GM12878 (cell line): ENCODE measurements around the gene TAGLN. TPM values are rescaled to one million over a fixed set of nuclear protein-coding genes. Genes with fewer than 3 reads are reported as not detected.
A peak's percentile ranks its signal among the peaks of the same experiment; 100 is the strongest.

ENCODE experiments used
- TCF3 ChIP-seq: IDR thresholded peaks from 2 replicates; pipeline ENCODE4 v1.6.1; 2012; ENCODE audit warnings: low read depth, mild to moderate bottlenecking, low read length, borderline replicate concordance; ENCODE audit not compliant: insufficient read depth
- ZNF687 ChIP-seq: fragments of 450-650 bp; IDR thresholded peaks from 2 replicates; pipeline ENCODE4 v1.6.1; 2017; ENCODE audit warnings: mild to moderate bottlenecking, moderate library complexity
- polyA plus RNA-seq, 11 experiments: library from polyadenylated mRNA; depleted of rRNA in 4 of 11; unstranded in 6 of 11; stranded (reverse) in 5 of 11; fragments of >200 nt; fragmentation: Nextera tagmentation in 4 of 11; fragmentation: Illumina TruSeq in 1 of 11; extraction: Ambion mirVana in 4 of 11; extraction: Trizol in 1 of 11; gene quantifications; 1 replicate in 1 of 11; 2 replicates in 10 of 11; pipeline versions ENCODE4 v1.2.1 to v1.2.3, GENCODE V29; 2011 to 2016; ENCODE audit warnings: inconsistent platforms in 2 of 11, missing spikeins in 2 of 11, low read depth in 1 of 11
- total RNA-seq, 4 experiments: library from RNA; depleted of rRNA in 3 of 4; stranded (reverse); fragments of >200 nt in 3 of 4; fragmentation: Illumina TruSeq in 1 of 4; extraction: Trizol in 1 of 4; gene quantifications; 2 replicates each; pipeline versions ENCODE4 v1.2.1 to v1.2.3, GENCODE V29; 2013 to 2021

The TAGLN gene
- total and polyA plus RNA-seq, 10 of the 15 experiments (the other 5 are each of a cell fraction or from before 2014, with no cell fraction given) = 0.26 to 4.6 (median 1.7) TPM

DNA sequence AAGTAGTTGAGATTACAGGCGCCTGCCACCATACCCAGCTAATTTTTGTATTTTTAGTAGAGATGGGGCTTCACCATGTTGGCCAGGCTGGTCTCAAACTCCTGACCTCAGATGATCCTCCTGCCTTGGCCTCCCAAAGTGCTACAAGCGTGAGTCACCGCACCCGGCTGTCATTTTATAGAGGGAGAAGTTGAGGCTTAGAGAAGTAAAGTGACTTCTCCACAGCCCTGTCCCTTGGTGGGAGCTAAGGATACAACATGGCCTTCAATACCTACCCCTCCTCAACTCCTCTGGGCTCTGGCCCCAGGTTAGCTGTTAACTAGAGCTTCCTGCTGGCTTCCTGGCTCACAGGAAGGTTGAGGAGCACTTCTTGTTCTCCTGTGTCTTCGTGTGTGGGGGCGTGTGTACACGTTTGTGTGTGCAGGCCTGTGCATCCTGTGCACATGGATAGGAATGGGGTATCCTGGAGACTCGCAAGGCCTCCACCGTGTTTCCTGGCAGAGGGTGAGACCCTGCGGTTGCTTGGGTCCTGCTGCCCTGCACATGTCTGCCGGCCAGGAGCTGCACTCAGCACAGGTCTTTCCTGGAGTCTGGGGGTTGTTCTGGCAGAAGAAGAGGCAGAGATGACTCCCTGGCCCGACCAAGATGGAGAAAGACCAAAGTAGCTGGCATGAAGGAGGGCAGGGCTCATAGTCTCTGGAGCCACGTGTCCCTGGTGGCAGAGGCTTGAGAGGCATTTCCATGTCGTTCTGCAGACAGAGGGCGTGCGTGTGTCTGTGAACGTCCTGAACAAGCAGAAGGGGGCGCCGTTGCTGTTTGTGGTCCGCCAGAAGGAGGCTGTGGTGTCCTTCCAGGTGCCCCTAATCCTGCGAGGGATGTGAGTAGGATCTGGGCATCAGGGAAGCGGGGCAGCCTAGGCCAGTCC is 18.2 kb upstream of the TAGLN start (continued):
- TF ChIP-seq ZNF687 = peak; percentile 60; the same call in 1 of the 2 replicates
- TF ChIP-seq TCF3 = no peak
